Brain microvascular endothelial cell (primary cell): ENCODE results near the gene GPR37.

Experiments
- DNase-seq: peaks from one replicate; pipeline ENCODE4 v3.0.0-alpha.2; 2020
- H3K27ac ChIP-seq: fragments of 250-450 bp; sonication (Bioruptor Pico); 2 replicates; pipeline ENCODE4 v1.5.1; 2020; ENCODE audit warnings: mild to moderate bottlenecking, moderate library complexity
- H3K27me3 ChIP-seq: fragments of 250-450 bp; sonication (Bioruptor Pico); replicated peaks from 2 replicates; pipeline ENCODE4 v1.5.1; 2020; ENCODE audit warnings: mild to moderate bottlenecking
- H3K36me3 ChIP-seq: fragments of 250-450 bp; sonication (Bioruptor Pico); replicated peaks from 2 replicates; pipeline ENCODE4 v1.5.1; 2020; ENCODE audit warnings: mild to moderate bottlenecking
- H3K4me3 ChIP-seq: 2 replicates; pipeline ENCODE4 v1.5.1; 2011; ENCODE audit warnings: low read depth, mild to moderate bottlenecking, control low read depth, low read length, moderate library complexity
- in situ Hi-C: cut with HindIII; loops from 2 replicates; pipeline ENCODE4 v1.10.0; 2017; ENCODE audit warnings: low sequenced_read_pairs, low pct_ligation_motif_present
- TF ChIP-seq, protein P1 (sequence below): IDR thresholded peaks from 2 replicates; pipeline ENCODE4 v1.5.1; 2011; ENCODE audit warnings: low read depth, mild to moderate bottlenecking, moderate library complexity, low read length, control low read depth, inconsistent platforms; ENCODE audit errors: missing control alignments

GPR37 gene

DNA sequence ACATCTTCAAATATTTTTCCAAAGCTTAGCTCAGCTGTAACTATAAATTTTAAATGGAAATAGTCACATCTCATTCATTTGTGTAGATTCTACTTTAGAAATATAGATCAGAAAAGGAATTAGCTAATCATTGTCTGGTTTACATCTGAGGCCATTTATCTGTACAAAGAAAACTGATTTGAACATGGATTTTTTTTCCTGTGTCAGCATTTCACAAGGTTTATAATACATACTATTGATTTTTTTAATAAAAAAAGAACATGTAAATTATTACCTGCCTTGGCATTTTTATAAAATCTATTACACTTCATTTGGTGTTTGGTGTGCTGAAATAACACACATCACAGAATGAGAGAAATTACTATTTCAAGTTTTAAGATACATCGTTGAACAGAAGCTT, 3.5 kb upstream of the GPR37 start:
- H3K4me3 ChIP-seq = no peak overlapping the region
- in situ Hi-C loops = no loop called here
- no peaks in the 10 kb centered on the region for H3K36me3 ChIP-seq
- TF ChIP-seq, protein P1, sequence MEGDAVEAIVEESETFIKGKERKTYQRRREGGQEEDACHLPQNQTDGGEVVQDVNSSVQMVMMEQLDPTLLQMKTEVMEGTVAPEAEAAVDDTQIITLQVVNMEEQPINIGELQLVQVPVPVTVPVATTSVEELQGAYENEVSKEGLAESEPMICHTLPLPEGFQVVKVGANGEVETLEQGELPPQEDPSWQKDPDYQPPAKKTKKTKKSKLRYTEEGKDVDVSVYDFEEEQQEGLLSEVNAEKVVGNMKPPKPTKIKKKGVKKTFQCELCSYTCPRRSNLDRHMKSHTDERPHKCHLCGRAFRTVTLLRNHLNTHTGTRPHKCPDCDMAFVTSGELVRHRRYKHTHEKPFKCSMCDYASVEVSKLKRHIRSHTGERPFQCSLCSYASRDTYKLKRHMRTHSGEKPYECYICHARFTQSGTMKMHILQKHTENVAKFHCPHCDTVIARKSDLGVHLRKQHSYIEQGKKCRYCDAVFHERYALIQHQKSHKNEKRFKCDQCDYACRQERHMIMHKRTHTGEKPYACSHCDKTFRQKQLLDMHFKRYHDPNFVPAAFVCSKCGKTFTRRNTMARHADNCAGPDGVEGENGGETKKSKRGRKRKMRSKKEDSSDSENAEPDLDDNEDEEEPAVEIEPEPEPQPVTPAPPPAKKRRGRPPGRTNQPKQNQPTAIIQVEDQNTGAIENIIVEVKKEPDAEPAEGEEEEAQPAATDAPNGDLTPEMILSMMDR = no peak
- no peak for DNase-seq
- no peak overlapping the region for H3K27ac ChIP-seq
- peaks cover 12% of the 10 kb centered on the region for H3K27me3 ChIP-seq

DNA sequence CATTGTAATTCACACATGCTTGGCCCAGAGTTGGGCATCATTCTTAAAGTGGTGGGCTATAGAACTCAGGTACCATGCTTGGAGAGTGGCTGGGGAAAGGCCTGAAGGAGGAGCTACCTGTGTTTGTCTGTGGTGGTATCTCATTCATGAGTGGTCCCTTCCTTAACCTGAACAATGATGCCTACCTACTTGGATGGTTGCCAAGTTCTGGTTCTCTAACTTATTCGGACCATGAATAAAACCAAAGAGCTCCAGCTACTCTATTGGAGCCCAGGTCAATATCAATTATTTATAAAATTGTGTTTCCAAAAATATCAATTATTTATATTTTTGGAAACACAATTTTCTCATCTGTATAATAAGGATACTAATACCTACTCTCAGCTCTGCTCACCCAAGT, 2.9 kb upstream of the GPR37 start:
- H3K36me3 ChIP-seq = no peaks in the 10 kb centered on the region
- peaks cover 15% of the 10 kb centered on the region for H3K27me3 ChIP-seq
- no peak overlapping the region for H3K4me3 ChIP-seq
- TF ChIP-seq, protein P1 = no peak
- no peak overlapping the region for H3K27ac ChIP-seq
- no peak for DNase-seq
- in situ Hi-C loops = no loop called here

DNA sequence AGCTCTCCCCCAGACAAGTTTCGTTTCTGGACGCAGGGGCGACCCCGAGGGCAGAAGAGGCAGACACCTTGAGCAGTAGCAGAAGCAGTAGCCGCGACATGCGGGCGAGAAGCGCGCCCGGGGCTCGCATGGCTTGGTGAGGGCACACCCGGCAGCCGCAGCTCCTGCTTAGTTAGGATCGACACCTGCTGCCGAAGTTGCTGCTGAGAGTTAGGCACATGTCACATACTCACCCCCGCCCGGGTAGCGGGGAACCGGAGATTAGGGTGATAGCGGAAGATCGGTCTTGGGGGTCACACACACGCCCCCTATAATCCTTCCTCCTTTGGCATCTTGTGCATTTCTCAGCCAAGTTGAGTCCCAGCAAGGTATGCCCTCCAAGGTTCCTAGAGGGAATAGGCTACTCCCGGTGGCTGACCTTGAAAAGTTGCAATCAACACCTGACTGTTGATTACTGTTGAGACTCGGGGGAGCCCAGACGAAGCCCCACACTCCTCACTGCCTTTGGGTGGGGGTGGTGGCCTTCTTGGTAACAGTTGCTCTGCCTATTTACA, 668 bp downstream of the GPR37 start:
- Histone ChIP-seq H3K27ac (no peak overlapping the region), H3K36me3 (no peaks in the 10 kb centered on the region), H3K4me3 (peak overlapping the region; percentile 59), H3K27me3 (peaks cover 15% of the 10 kb centered on the region)
- TF ChIP-seq, protein P1 = no peak
- in situ Hi-C loops = no loop called here
- DNase-seq = no peak

DNA sequence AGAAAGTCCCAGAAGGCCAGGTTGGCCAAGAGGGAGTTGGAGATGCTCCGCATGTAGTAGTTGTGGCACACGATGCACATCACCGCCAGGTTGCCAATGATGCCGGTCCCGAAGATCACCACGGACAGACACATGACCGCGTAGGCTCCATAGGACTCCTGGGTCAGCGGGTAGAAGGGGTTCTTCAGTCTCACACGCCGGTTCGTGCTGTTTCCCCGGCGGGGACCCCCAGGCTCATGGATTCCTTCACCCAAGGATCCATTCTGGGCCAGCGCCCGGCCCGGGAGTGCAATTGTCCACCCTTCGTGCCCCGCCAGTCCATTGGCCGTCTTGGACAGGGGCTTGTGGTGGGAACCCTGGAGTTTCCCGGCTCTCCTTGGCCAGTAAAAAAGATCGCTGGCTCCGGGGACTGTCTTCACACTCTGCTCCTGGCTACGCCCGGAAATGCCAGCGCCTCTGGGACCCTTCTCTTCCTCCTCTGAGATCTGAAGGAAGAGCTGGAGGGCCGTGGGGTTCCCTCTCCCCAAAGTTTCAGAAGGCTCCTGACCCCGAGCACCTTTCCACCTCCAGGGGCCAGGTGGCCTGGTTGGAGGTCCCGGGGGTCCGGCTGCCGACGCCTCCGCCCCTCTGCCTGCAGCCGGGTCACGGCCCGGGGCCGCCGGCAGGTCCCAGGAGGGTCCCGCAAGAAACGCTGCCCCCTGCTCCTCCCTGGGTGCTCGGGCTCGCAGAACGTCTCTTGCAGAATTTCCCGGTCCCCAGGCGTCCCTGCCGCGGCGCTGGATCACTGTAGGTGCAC, 1.3 kb downstream of the GPR37 start:
- H3K27me3 ChIP-seq = peaks cover 15% of the 10 kb centered on the region
- no peaks in the 10 kb centered on the region for H3K36me3 ChIP-seq
- no peak for DNase-seq
- no peak overlapping the region for H3K27ac ChIP-seq
- H3K4me3 ChIP-seq = peak overlapping the region; percentile 59
- in situ Hi-C loops = no loop called here
- TF ChIP-seq, protein P1 = no peak

DNA sequence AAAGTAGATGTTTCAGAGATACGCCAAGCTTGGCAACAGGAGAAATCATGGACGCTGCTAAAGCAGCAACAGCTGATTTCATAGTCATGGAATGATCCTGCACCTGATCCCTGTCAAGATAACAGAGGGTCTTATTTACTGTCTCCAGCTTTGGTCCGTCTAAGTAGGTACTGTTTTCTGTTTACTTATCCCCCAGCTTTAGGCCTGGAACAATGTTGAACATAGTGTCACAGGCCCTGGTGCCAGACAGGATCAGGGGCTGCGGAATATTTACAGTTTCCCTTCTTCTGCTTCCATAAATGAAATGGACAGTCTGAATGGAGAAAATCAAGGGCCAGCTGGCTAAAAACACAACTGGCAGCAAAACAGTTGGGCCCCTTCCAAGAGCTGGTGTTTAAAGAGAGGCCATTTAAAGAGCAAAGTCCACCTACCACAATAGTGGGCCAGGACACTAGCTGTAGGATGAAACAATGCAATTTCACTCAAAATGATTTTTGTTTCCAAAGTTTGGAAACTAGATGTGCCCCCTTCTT, 2.9 kb downstream of the GPR37 start:
- TF ChIP-seq, protein P1 = no peak
- no peaks in the 10 kb centered on the region for H3K36me3 ChIP-seq
- in situ Hi-C loops = no loop called here
- no peak overlapping the region for H3K27ac ChIP-seq
- no peak for DNase-seq
- peaks cover 15% of the 10 kb centered on the region for H3K27me3 ChIP-seq
- no peak overlapping the region for H3K4me3 ChIP-seq
